ENCODE measurements around the gene XCR1.

XCR1 gene

DNA sequence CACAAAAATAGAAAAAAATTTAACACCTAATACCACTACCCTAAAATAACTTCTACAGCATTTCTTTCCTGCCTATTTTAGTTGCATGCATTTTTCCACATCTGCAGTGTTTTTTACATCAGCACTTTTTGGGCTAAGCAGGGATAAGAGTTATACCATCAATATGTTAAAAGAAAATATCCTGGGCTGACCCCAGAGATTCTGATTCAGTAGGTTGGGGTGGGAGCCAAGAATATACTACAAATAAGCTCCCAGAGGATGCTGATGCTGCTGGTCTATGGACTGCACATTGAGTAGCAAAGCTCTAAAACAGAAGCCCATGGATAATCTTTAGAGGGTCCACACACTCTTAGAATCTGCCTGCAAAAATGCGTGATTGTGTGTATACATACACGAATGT is 46.5 kb downstream of the XCR1 start:
- DNase-seq, result no peak

DNA sequence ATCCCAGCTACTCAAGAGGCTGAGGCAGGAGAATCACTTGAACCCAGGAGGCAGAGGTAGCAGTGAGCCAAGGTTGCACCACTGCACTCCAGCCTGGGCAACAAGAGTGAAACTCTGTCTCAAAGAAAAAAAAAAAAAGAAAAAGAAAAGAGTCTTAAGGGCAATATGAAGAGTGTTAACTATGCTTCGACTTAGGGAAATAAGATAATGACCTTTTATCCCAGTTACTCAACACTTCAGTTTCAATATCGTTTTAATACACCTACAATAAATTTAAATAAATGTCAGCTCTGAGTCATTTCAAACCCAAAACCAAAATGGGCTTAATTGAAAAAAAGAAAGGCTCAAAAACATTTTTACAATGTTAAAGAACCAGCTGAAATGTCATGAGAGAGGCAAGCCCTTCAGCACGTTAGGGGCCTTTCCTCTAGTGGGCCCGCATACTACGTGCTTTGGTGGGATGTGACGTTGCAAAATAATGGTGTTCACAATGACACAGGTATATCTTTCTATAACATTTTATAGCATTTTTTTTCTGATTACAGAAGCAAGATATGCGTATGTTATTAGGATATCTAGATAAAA is 47.0 kb downstream of the XCR1 start:
- no peak for DNase-seq

DNA sequence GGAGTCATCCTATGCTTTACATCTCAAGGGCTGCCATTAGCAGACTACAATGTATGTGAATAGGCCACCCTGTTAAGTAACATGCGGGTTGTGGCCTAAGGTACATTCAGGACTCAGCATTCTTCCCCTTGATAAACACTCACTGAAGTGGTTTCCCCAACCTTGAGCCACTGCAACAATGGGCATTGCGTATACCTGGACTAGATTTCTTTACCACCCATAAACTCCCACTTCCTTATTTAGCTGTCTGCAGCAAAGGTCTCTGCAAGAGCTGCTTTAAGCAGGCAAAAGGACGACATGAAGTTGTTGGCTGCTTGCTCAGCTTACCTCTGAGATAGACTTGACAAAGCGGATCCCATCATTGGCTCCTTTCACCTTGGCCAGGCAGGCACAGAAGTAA is 47.9 kb downstream of the XCR1 start:
- DNase-seq, result peak; percentile 59

DNA sequence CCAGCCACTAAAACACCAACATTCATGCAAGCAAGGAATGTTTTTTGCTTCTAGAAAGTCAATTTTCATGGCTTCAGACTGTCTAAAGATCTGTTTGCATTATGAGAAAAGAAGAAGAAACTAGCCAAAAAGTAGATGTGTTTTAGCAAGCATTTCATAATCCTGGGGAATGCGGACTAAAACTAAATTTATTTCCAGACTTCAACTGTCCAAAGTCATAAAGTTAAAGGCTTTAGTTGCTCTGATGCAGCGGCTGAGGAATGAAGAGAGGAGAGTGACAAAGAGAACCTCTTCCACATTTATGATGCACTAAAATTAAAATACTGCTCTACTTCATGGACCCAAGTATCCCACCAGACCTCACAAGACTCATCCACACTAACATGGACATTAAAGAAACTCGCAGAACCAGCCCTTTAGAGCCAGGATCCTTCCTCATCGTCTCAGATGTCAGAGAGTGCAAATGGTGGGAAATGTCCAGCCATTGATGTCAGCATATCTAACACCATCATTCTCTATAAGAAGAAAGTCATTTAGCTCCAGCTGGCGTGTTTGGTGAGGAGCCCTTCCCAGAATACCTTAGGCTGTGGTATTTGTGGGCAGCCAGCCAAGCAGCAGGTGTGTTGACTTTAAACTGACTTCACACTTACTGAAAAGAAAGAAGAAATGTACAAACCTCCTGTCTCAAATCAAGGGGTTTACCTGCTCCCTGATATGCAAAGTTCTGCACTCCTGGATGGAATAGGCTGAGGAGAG is 49.1 kb downstream of the XCR1 start:
- peak; percentile 71 for DNase-seq

DNA sequence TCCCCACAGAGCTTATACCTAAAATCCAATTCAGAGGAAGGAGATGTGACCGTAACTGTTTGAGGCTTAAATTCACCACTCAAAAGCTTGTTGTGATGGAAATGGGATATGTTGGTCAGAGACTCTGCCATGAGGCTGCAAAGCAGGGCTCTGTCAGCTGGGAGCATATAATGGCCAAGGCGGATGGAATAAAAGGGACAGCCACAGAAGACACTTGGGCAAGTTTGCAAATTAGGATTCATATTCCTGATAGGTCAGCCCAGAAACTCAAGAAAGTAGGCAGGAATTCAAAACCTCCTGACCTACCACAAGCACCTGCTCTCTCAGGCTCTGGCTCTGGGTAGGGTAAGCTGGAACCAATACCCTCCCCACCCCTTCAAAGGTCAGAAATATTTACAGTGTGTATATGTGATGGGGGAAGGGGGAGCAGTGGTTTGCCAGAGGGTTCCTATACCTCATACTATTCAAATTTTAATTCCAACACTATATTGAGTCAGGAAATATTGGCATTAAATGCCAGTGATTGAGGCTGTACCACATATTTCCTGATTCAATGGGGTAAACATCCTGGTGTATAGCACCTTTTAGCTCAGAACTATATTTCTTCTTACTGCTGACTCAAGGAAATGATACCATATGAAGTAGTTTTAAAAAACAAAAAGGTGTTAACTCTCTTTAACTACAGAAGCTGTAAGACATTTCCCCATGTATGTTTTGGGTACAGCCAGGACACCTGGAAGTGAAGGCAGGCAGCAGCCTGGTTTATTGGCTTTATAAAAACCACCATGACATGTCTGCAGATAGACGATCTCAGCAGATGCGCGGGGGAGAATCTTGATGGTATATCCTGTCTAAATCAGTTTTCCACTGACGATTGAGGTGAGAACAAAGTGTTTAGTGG is 50.8 kb downstream of the XCR1 start:
- no peak for DNase-seq

DNA sequence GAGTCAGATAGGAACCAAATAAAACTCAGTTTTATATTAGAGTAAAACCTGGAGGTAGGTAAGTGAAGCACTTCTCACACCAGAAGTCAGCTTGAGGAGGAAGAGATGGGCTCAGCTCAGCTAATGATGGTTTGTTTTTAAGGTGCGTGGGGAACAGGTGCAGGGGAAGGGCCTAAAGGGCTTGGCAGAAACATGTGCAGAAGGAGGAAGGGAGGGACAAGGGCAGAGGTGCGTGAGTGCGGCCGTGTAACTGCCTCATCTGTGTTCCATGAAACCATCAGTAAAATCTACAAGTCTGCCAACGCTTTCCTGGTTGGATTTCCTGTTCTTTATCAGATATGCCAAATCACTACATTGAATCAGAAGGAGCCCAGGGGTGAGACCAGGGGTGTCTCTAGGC is 51.6 kb downstream of the XCR1 start:
- DNase-seq, result no peak

DNA sequence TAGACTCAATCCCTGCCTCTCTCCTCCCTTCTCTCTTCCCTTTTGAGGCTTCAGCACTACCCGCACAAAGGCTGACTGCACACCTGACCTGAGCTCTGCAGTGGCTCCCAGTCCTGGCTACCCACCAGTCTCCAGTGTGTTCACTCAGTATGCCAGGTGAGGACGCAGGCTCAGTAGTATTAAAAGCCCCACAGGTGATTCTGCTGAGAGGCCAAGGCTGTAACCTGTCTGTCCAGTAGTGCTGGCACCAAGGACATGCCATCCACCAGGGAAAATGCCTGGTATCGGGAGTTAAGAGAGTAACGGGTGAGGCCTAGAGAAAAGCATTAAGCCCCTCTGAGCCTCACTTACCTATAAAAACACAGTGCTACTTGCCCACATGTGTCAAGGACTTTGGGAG is 52.6 kb downstream of the XCR1 start:
- no peak for DNase-seq

DNA sequence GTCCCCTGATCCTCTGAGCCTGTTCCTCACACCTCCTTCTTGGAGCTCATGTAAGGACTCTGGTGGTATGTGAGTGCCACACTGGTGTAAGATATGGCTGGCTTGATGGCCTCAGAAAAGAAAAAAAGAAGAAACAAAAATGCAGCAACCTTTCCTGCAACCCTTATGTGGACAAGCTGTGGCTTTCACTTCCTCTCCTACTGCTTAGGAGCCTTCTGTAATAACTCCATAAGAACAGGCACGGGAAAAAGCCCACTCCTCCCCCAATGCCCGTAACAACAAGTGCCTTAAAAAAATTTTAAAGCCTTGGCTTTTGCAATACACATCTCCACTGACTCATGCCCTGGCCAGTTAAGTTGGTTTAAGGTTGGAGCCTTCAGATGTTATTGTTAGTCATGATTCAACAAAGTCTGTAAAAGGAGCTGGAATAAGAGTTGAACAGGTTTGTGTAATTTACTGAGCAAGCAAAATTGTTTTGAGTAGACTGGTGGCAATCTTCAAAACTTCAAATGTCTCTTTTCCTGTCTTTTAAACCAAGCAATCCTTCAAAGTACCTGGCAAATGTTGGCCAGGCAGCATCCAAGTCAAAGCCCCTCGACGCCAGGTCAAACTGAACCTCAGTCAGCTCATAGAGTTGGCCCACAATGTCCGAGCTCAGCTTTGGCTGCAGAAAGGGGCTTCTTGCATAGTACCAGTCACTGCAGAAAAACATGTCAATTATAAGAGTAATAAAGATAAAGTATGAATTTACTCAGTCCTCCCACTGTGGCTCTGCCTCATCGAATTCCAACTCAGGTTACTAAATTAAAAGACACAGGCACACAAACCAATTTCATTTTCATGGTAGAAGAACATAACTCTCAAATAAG is 54.5 kb downstream of the XCR1 start:
- no peak for DNase-seq

DNA sequence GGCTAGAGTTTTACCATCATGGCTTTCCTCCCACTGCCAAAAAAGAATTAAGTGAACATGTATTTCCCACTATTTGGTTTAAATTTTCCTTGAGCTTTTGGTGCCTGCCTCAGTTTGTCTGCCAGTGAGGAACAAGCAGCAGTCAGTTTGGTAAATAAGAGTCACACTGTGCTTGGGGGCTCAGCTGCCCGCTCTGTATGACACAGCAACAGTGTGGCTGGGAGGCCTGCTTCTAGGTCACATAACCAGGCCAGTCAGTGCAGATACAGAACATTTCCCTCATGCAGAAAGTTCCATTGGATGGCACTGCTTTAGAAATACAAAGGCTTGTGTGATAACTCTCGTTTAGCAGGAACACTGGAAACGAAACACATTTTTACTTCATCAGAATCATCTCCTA is 57.3 kb downstream of the XCR1 start:
- no peak for DNase-seq

DNA sequence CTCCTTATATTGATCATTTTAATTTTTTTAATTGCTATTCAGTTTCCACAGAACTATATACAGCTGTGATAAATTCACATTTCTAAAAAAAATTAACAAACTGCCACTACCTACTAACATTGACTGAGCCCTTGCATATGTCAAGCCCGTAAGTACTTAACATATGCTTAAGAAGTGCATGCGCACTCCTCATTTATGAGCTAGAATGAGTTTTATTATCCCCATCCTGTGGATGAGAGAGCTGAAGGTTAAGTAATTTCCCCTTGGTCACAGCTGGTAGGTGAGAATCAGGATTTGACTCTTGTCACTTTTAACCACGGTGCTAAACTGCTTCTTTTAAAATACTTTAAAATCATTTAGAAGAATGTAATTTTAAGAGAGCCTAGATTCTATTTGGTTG is 58.2 kb downstream of the XCR1 start:
- no peak for DNase-seq

DNA sequence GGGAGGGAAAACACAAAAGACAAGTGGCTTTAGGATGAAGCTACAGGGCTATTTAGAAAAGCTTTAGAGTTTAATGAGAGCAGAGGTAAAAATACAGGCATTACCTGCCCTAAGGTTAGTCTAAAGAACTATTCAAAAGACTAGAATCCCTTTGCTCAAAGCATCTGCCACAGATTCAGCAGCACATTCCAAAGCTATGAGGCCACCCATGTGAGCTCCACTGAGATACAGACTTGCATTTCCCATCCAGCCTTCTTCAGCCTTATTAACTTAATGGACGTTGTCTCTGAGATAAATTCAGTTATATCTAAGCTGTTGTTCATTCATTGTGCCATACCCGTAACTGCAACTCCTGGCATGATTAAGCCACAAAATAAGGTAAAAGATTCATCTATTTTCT is 58.6 kb downstream of the XCR1 start:
- DNase-seq, result no peak

DNA sequence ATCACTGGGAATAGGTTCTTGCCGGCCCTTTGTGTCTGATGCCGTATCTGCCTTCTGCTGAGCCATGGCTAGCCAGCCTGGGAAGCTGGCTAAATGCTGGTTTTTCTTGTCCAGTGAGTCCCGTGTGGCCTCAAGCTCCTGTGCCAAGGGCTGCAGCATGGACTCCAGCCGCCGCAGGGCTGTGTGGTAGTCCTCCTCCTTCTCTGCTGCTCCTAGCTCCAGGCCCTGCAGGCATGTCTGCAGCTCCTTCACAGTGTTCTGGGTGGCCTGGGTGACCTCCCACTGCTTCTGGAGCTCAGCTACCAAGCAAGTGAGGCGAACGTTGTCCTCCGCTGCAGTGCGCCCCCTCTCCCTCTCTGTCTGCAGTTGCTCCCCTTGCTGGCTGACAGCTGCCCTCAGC is 59.1 kb downstream of the XCR1 start:
- DNase-seq, result no peak

DNA sequence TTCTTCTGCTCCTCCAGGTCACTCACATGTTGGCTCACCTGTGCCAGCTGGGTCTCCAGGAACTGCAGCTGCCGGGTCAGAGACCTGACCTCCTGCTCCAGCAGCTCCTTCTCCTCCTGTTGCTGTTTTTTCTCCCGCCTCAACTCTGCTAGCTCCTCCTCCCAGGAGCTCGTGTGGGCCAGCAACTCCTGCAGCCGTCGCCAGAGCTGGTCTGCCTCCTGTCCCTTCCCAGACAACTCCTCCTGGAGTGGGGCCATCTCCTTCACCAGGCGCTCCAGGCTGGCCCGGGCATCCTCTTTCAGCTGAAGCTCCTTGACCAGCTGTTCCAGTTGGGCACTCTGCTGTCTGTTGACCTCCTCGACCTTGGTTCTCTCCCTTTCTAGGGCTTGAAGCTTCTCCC is 59.6 kb downstream of the XCR1 start:
- no peak for DNase-seq

All from activated CD8-positive, alpha-beta memory T cell treated with anti-CD3 and anti-CD28 coated beads for 24 hours (primary cell).